NCI-H2227 (cell line): ENCODE measurements around the gene DEFB124.
"Not testable (repeated sequence)": the region's sequence is repeated elsewhere in the genome, so short reads cannot be mapped to it uniquely, and the experiment has no call there.

Experiments used
- DNase-seq: peaks from one replicate; lab custom pipeline; 2025; ENCODE audit not compliant: unreplicated experiment; lab: John Stamatoyannopoulos, UW

Gene DEFB124

GRCh38 chr20:31426891-31427551 lies 47.9 kb downstream of the DEFB124 start:
- not testable (repeated sequence) for DNase-seq

GRCh38 chr20:31425797-31426196 lies 49.1 kb downstream of the DEFB124 start:
- no peak for DNase-seq

DNA sequence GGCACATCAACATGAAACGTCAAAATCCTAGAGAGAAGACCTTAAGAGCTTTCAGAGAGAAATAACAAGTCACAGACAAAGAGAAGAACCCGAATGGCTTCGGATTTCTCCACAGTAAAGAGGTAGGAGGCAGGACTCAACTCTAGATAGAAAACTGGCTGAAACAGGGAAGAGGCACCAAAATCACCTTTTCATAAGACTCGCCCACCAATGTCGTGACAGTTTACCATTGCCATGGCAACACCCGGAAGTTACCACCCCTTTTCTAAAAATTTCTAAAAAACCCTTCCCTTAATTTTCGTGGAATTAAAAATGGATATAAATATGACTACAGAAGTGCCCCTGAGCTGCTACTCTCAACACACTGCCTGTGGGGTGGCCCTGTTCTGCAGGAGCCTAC lies 56.6 kb downstream of the DEFB124 start:
- no peak for DNase-seq

GRCh38 chr20:31415653-31416052 lies 59.3 kb downstream of the DEFB124 start:
- DNase-seq: no peak
